Measurements from ENCODE around the gene ASIC3.

- TF ChIP-seq CTCF (conservative IDR thresholded peaks at IDR 0.05; ENCODE audit: low read length) (peak; percentile 22; the same call in 1 of the 2 replicates), EZH2phosphoT487 (IDR thresholded peaks at IDR 0.05; ENCODE audit: borderline replicate concordance) (no peak)
Observed at GRCh38 chr7:151056283-151056665, 7.9 kb downstream of the ASIC3 start.
